ENCODE data around the gene CARD8.
"Not testable (repeated sequence)": the region's sequence is repeated elsewhere in the genome, so short reads cannot be mapped to it uniquely, and the experiment has no call there.

CARD8 gene

GRCh38 chr19:48255376-48256303 lies at the start of gene CARD8:
Gene CARD8 (minus strand): TSS chr19:48255912. CDS start chr19:48241020, 14,892 bp downstream.
- peak; percentile 57 for DNase-seq

GRCh38 chr19:48303866-48304265 lies 48.2 kb upstream of the CARD8 start:
- no peak for DNase-seq

GRCh38 chr19:48303367-48303766 lies 47.7 kb upstream of the CARD8 start:
- DNase-seq, result no peak

- no peak for DNase-seq
Measured at GRCh38 chr19:48302600-48302959, 46.9 kb upstream of the CARD8 start.

GRCh38 chr19:48301886-48302599 lies 46.3 kb upstream of the CARD8 start:
- DNase-seq, result no peak

- DNase-seq, result no peak
Measured at GRCh38 chr19:48297975-48298374, 42.3 kb upstream of the CARD8 start.

- no peak for DNase-seq
Measured at GRCh38 chr19:48296963-48297734, 41.4 kb upstream of the CARD8 start.

- DNase-seq, result no peak
Measured at GRCh38 chr19:48295458-48295857, 39.7 kb upstream of the CARD8 start.

- peak; percentile 6 for DNase-seq
Measured at GRCh38 chr19:48292798-48293197, 37.1 kb upstream of the CARD8 start.

GRCh38 chr19:48291489-48291815 lies 35.7 kb upstream of the CARD8 start:
- DNase-seq, result not testable (repeated sequence)

GRCh38 chr19:48290771-48291488 lies 35.2 kb upstream of the CARD8 start:
- DNase-seq, result peak; percentile 71

GRCh38 chr19:48290401-48290770 lies 34.7 kb upstream of the CARD8 start:
- DNase-seq, result peak; percentile 15

- no peak for DNase-seq
Measured at GRCh38 chr19:48287748-48288147, 32.0 kb upstream of the CARD8 start.

GRCh38 chr19:48284896-48285295 lies 29.2 kb upstream of the CARD8 start:
- DNase-seq, result no peak

- DNase-seq, result peak; percentile 74
Measured at GRCh38 chr19:48283908-48284307, 28.2 kb upstream of the CARD8 start.

GRCh38 chr19:48279747-48280146 lies 24.0 kb upstream of the CARD8 start:
- no peak for DNase-seq

GRCh38 chr19:48274938-48275337 lies 19.2 kb upstream of the CARD8 start:
- no peak for DNase-seq

GRCh38 chr19:48274173-48274572 lies 18.5 kb upstream of the CARD8 start:
- DNase-seq, result no peak

- no peak for DNase-seq
Measured at GRCh38 chr19:48271531-48272151, 15.9 kb upstream of the CARD8 start.

- not testable (repeated sequence) for DNase-seq
Measured at GRCh38 chr19:48269617-48270026, 13.9 kb upstream of the CARD8 start.

GRCh38 chr19:48265326-48265725 lies 9.6 kb upstream of the CARD8 start:
- DNase-seq, result not testable (repeated sequence)

GRCh38 chr19:48260359-48260714 lies 4.6 kb upstream of the CARD8 start:
- DNase-seq, result not testable (repeated sequence)
